IMR-90 (cell line): ENCODE measurements around the gene CLDN24. TPM values are rescaled to one million over a fixed set of nuclear protein-coding genes. Genes with fewer than 3 reads are reported as not detected.

Experiments
- ATAC-seq: fragments of 200-7000 bp; cut with Tn5 transposase; 2 replicates; pipeline ENCODE4 v1.9.1; 2020; ENCODE audit warnings: low read depth, mild to moderate bottlenecking, moderate library complexity
- BruUV-seq: library from RNA; stranded (reverse); fragments of 400-500 nt; replicated peaks from 2 replicates; lab custom pipeline; 2021; lab: Mats Ljungman, UMichigan
- CTCF ChIA-PET: fragments of 300-600 bp; formaldehyde crosslinking; extraction: SDS; loops from one replicate; lab custom pipeline; 2021; ENCODE audit warnings: antibody characterized with exemption; lab: Yijun Ruan, JAX
- POLR2A ChIA-PET: fragments of 300-600 bp; sonication (Branson Sonifier 250); formaldehyde crosslinking; loops from one replicate; lab custom pipeline; 2022; ENCODE audit warnings: antibody characterized with exemption; ENCODE audit not compliant: unreplicated experiment; lab: Charles Lee
- DNase-seq: peaks from one replicate; pipeline ENCODE4 v3.0.0; 2013
- H2AFZ ChIP-seq: replicated peaks from 2 replicates; pipeline ENCODE3; 2013; ENCODE audit warnings: low read length, mild to moderate bottlenecking; ENCODE audit not compliant: poor library complexity
- H2AK5ac ChIP-seq: 2 replicates; pipeline ENCODE4 v1.6.1; 2013; ENCODE audit warnings: low read depth, low read length, inconsistent platforms
- H2AK9ac ChIP-seq: replicated peaks from 2 replicates; pipeline ENCODE3; 2013; ENCODE audit warnings: mild to moderate bottlenecking, low read depth, low read length, moderate library complexity; ENCODE audit not compliant: poor library complexity
- H2BK120ac ChIP-seq: 2 replicates; pipeline ENCODE4 v1.6.1; 2013; ENCODE audit warnings: low read depth, low read length, inconsistent platforms
- H2BK15ac ChIP-seq: 3 replicates; pipeline ENCODE4 v1.6.1; 2013; ENCODE audit warnings: low read depth, low read length, inconsistent platforms
- H2BK20ac ChIP-seq: 2 replicates; pipeline ENCODE4 v1.6.1; 2013; ENCODE audit warnings: low read depth, mild to moderate bottlenecking, inconsistent platforms, low read length, moderate library complexity
- H2BK5ac ChIP-seq: 2 replicates; pipeline ENCODE4 v1.6.1; 2013; ENCODE audit warnings: mild to moderate bottlenecking, low read depth, low read length, inconsistent platforms; ENCODE audit not compliant: poor library complexity, severe bottlenecking
- H3K14ac ChIP-seq: replicated peaks from 2 replicates; pipeline ENCODE4 v1.6.1; 2013; ENCODE audit warnings: low read depth, low read length, inconsistent platforms
- H3K18ac ChIP-seq: 2 replicates; pipeline ENCODE4 v1.6.1; 2013; ENCODE audit warnings: low read depth, low read length, control low read depth
- H3K23ac ChIP-seq: 2 replicates; pipeline ENCODE4 v1.6.1; 2013; ENCODE audit warnings: low read depth, low read length, inconsistent platforms
- H3K27ac ChIP-seq: 2 replicates; pipeline ENCODE4 v1.5.1; 2013; ENCODE audit warnings: mild to moderate bottlenecking, control low read depth, low read length; ENCODE audit not compliant: insufficient read depth
- H3K27me3 ChIP-seq: 2 replicates; pipeline ENCODE4 v1.6.1; 2013; ENCODE audit warnings: low read length; ENCODE audit not compliant: control insufficient read depth, insufficient read depth
- H3K36me3 ChIP-seq: 2 replicates; pipeline ENCODE4 v1.6.1; 2013; ENCODE audit warnings: low read length, mixed read lengths; ENCODE audit not compliant: control insufficient read depth, insufficient read depth
- H3K4ac ChIP-seq: 2 replicates; pipeline ENCODE4 v1.6.1; 2013; ENCODE audit warnings: low read depth, low read length, inconsistent platforms
- H3K4me1 ChIP-seq: 2 replicates; pipeline ENCODE4 v1.6.1; 2013; ENCODE audit warnings: low read length, mixed read lengths; ENCODE audit not compliant: control insufficient read depth, insufficient read depth
- H3K4me2 ChIP-seq: 2 replicates; pipeline ENCODE4 v1.6.1; 2013; ENCODE audit warnings: low read depth, mild to moderate bottlenecking, control low read depth, low read length, moderate library complexity
- H3K4me3 ChIP-seq: 2 replicates; pipeline ENCODE4 v1.5.1; 2013; ENCODE audit warnings: low read depth, mild to moderate bottlenecking, control low read depth, low read length, moderate library complexity; ENCODE audit not compliant: insufficient read depth
- H3K56ac ChIP-seq: 2 replicates; pipeline ENCODE4 v1.6.1; 2013; ENCODE audit warnings: low read length, inconsistent platforms; ENCODE audit not compliant: insufficient read depth; ENCODE audit errors: extremely low read depth
- H3K79me1 ChIP-seq, 2 experiments: 2 replicates each; pipeline ENCODE4 v1.6.1; 2013; ENCODE audit warnings: low read length in 2 of 2, inconsistent platforms in 1 of 2, low read depth in 1 of 2
- H3K9ac ChIP-seq: 2 replicates; pipeline ENCODE4 v1.6.1; 2013; ENCODE audit warnings: low read depth, low read length, control low read depth
- H3K9me1 ChIP-seq: 2 replicates; pipeline ENCODE4 v1.6.1; 2013; ENCODE audit warnings: low read length, inconsistent platforms; ENCODE audit not compliant: insufficient read depth
- H3K9me3 ChIP-seq: 2 replicates; pipeline ENCODE4 v1.6.1; 2013; ENCODE audit warnings: low read length; ENCODE audit not compliant: control insufficient read depth, insufficient read depth
- H4K20me1 ChIP-seq: 2 replicates; pipeline ENCODE4 v1.6.1; 2013; ENCODE audit warnings: low read length, inconsistent platforms; ENCODE audit not compliant: insufficient read depth
- H4K5ac ChIP-seq: 2 replicates; pipeline ENCODE4 v1.6.1; 2013; ENCODE audit warnings: mild to moderate bottlenecking, low read depth, low read length, control low read depth
- H4K8ac ChIP-seq, 2 experiments: 2 replicates each; pipeline ENCODE4 v1.6.1; 2013; ENCODE audit warnings: low read depth in 2 of 2, low read length in 2 of 2, control low read depth in 1 of 2, inconsistent platforms in 1 of 2
- H4K91ac ChIP-seq: 2 replicates; pipeline ENCODE4 v1.6.1; 2013; ENCODE audit warnings: low read depth, low read length, inconsistent platforms; ENCODE audit not compliant: insufficient read depth
- CHD1 ChIP-seq: IDR thresholded peaks from 2 replicates; pipeline ENCODE4 v1.6.1; 2012; ENCODE audit warnings: low read depth, low read length, improper control_type of control experiment
- FOS ChIP-seq: fragments of 150-350 bp; IDR thresholded peaks from 2 replicates; pipeline ENCODE4 v1.6.1; 2016; ENCODE audit warnings: low read depth, low read length
- MAFK ChIP-seq: IDR thresholded peaks from 2 replicates; pipeline ENCODE4 v1.6.1; 2012; ENCODE audit warnings: low read depth, low read length, improper control_type of control experiment
- MXI1 ChIP-seq: IDR thresholded peaks from 2 replicates; pipeline ENCODE4 v1.6.1; 2012; ENCODE audit warnings: low read depth, mild to moderate bottlenecking, low read length, moderate library complexity, borderline replicate concordance
- NFE2L2 ChIP-seq: fragments of 150-350 bp; IDR thresholded peaks from 2 replicates; pipeline ENCODE4 v1.6.1; 2016; ENCODE audit warnings: low read depth, mild to moderate bottlenecking, low read length
- RCOR1 ChIP-seq: IDR thresholded peaks from 2 replicates; pipeline ENCODE4 v1.6.1; 2012; ENCODE audit warnings: mild to moderate bottlenecking, low read length, improper control_type of control experiment; ENCODE audit not compliant: insufficient replicate concordance
- WGBS, 2 experiments: methylation state at CpG; one replicate each; pipeline versions ENCODE4 v1.1.5 to v1.1.7; 2013; ENCODE audit warnings: missing lambda C conversion rate in 2 of 2; ENCODE audit not compliant: insufficient read length in 1 of 2; ENCODE audit errors: extremely low coverage in 2 of 2; 5-methylcytosine and 5-hydroxymethylcytosine counted together
- dilution Hi-C: fragments of 300-500 bp; cut with HindIII; formaldehyde crosslinking; loops from one replicate; pipeline ENCODE4 v1.14.3; 2018; ENCODE audit warnings: low sequenced_read_pairs; ENCODE audit not compliant: unreplicated experiment
- in situ Hi-C: fragments of 300-500 bp; cut with MboI; formaldehyde crosslinking; loops from 3 replicates; pipeline ENCODE4 v1.14.3; 2019; ENCODE audit warnings: low sequenced_read_pairs, inconsistent platforms, mixed read lengths
- intact Hi-C: fragments of 100-400 bp; cut with micrococcal nuclease; formaldehyde crosslinking; loops from 2 replicates; pipeline ENCODE4 v1.10.0; 2022
- polyA plus RNA-seq, 3 experiments: library from polyadenylated mRNA; depleted of rRNA; stranded (reverse); fragments of >200 nt; gene quantifications; 2 replicates each; pipeline ENCODE4 v1.2.3, GENCODE V29; 2012; ENCODE audit warnings: low replicate concordance in 1 of 3
- total RNA-seq: library from RNA; depleted of rRNA; stranded (reverse); fragments of >200 nt; gene quantifications from 2 replicates; pipeline ENCODE4 v1.2.3, GENCODE V29; 2012
- TF ChIP-seq, protein P1 (sequence below): fragments of 150-350 bp; IDR thresholded peaks from 2 replicates; pipeline ENCODE4 v1.6.1; 2016; ENCODE audit warnings: low read depth, mild to moderate bottlenecking, low read length, moderate library complexity, borderline replicate concordance
- TF ChIP-seq, protein P2 (sequence below): conservative IDR thresholded peaks from 2 replicates; pipeline ENCODE4 v1.5.1; 2012; ENCODE audit warnings: mild to moderate bottlenecking, low read depth, low read length, improper control_type of control experiment

Gene CLDN24
- total and polyA plus RNA-seq, 2 of the 4 experiments (the other 2 are of a cell fraction) = not detected

- peak overlapping the region; percentile 81 for H3K4ac ChIP-seq
- no peaks in the 10 kb centered on the region for H3K79me1 ChIP-seq
- H2AFZ ChIP-seq = no peak overlapping the region
- H3K4me2 ChIP-seq = no peak overlapping the region
- peak overlapping the region; percentile 21; the same call in 1 of the 2 replicates for H4K5ac ChIP-seq
- no peaks in the 10 kb centered on the region for H3K36me3 ChIP-seq
- H3K4me1 ChIP-seq = peaks cover 10% of the 10 kb centered on the region; the same call in 1 of the 2 replicates
- no peaks in the 10 kb centered on the region for H3K27me3 ChIP-seq
- no peaks in the 10 kb centered on the region for H3K9me3 ChIP-seq
- POLR2A ChIA-PET = no interaction called here
- TF ChIP-seq MAFK (no peak), FOS (no peak), RCOR1 (no peak), MXI1 (no peak), CHD1 (no peak), NFE2L2 (no peak)
- TF ChIP-seq, protein P1, sequence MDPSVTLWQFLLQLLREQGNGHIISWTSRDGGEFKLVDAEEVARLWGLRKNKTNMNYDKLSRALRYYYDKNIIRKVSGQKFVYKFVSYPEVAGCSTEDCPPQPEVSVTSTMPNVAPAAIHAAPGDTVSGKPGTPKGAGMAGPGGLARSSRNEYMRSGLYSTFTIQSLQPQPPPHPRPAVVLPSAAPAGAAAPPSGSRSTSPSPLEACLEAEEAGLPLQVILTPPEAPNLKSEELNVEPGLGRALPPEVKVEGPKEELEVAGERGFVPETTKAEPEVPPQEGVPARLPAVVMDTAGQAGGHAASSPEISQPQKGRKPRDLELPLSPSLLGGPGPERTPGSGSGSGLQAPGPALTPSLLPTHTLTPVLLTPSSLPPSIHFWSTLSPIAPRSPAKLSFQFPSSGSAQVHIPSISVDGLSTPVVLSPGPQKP = no peak
- TF ChIP-seq, protein P2, sequence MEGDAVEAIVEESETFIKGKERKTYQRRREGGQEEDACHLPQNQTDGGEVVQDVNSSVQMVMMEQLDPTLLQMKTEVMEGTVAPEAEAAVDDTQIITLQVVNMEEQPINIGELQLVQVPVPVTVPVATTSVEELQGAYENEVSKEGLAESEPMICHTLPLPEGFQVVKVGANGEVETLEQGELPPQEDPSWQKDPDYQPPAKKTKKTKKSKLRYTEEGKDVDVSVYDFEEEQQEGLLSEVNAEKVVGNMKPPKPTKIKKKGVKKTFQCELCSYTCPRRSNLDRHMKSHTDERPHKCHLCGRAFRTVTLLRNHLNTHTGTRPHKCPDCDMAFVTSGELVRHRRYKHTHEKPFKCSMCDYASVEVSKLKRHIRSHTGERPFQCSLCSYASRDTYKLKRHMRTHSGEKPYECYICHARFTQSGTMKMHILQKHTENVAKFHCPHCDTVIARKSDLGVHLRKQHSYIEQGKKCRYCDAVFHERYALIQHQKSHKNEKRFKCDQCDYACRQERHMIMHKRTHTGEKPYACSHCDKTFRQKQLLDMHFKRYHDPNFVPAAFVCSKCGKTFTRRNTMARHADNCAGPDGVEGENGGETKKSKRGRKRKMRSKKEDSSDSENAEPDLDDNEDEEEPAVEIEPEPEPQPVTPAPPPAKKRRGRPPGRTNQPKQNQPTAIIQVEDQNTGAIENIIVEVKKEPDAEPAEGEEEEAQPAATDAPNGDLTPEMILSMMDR = no peak
- CTCF ChIA-PET = interaction anchor here (0.6 kb wide), 1 partner anchor 16 kb away, joined by 3 read pairs; no protein-coding TSS in a partner anchor
- H3K27ac ChIP-seq = no peak overlapping the region
- H3K23ac ChIP-seq = no peak overlapping the region
- BruUV-seq = no TSS peak
- ATAC-seq (no peak), DNase-seq (no peak)
- H4K8ac ChIP-seq = peak overlapping the region in 1 of 2 experiments; percentile 40; a peak in 2 of 4 replicates
- H3K14ac ChIP-seq = no peak overlapping the region
- dilution Hi-C loops (no loop called here), intact Hi-C loops (no loop called here), in situ Hi-C loops (no loop called here)
- H3K4me3 ChIP-seq = no peak overlapping the region
- peak overlapping the region; percentile 39; the same call in 1 of the 2 replicates for H3K18ac ChIP-seq
- H2BK120ac ChIP-seq = peak overlapping the region; percentile 89
- 0 out of 2 replicates have a peak, but pooled peaks cover 5% of the 10 kb centered on the region for H3K9me1 ChIP-seq
- H4K91ac ChIP-seq = peak overlapping the region; percentile 72
- 97% methylated on average over 5 of the region's 8 CpGs; no CpG with 5 or more reads in 1 of the 2 experiments for WGBS, 2 experiments
- peak overlapping the region; percentile 92 for H2BK20ac ChIP-seq
- H2AK5ac ChIP-seq = peak overlapping the region; percentile 29; the same call in 1 of the 2 replicates
- H3K56ac ChIP-seq = no peak overlapping the region
- 0 out of 3 replicates have a peak overlapping the region, but pooled peaks have one; percentile 60 for H2BK15ac ChIP-seq
- H2AK9ac ChIP-seq = peak overlapping the region; percentile 9
- no peak overlapping the region for H3K9ac ChIP-seq
- H4K20me1 ChIP-seq = no peaks in the 10 kb centered on the region
- no peak overlapping the region for H2BK5ac ChIP-seq
Observed at GRCh38 chr4:183347146-183347545, 24.9 kb upstream of the CLDN24 start.
